ENCODE data around the gene TDRD3.

DNA sequence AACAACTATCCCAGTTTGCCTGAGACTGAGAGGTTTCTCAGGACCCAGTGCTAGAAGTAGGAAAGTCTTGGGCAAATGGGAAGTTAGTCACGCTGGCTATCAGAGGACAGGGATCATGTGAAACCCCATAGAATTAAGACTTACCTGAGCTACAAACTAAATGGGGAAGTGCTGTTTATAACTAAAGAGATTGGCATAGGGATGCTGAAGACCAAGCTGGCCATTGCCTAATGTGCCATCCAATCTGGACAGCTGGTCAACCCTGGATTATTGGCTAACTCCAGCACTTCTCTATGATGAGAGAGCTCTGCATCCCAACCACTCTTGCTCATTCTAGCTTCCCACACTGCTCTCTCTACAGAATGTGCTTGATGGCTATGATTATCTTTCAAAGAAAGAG, 216.1 kb downstream of the TDRD3 start:
- TF ChIP-seq SUZ12 (IDR thresholded peaks at IDR 0.05) (no peak), ARNT (IDR thresholded peaks at IDR 0.05) (no peak), HDGF (IDR thresholded peaks at IDR 0.05; ENCODE audit: borderline replicate concordance) (no peak), BHLHE40 (IDR thresholded peaks at IDR 0.05; ENCODE audit: borderline replicate concordance) (no peak), ZNF384 (IDR thresholded peaks at IDR 0.05) (no peak), NFRKB (IDR thresholded peaks at IDR 0.05) (no peak), ELF4 (IDR thresholded peaks at IDR 0.05) (no peak), SP1 (IDR thresholded peaks at IDR 0.05) (no peak), FOXK2 (IDR thresholded peaks at IDR 0.05) (no peak), FOXM1 (IDR thresholded peaks at IDR 0.05; ENCODE audit: borderline replicate concordance) (no peak)
